Ishikawa (cell line): ENCODE measurements around the gene ZAP70.

ENCODE experiments used
- CEBPB ChIP-seq: IDR thresholded peaks from 2 replicates; pipeline ENCODE4 v1.6.1; 2012
- CREB1 ChIP-seq: IDR thresholded peaks from 2 replicates; pipeline ENCODE4 v1.6.1; 2012; ENCODE audit warnings: low read depth
- EP300 ChIP-seq: IDR thresholded peaks from 2 replicates; pipeline ENCODE4 v1.6.1; 2012; ENCODE audit warnings: borderline replicate concordance
- FOXM1 ChIP-seq: IDR thresholded peaks from 2 replicates; pipeline ENCODE4 v1.6.1; 2012; ENCODE audit warnings: low read depth, borderline replicate concordance
- MAX ChIP-seq: IDR thresholded peaks from 2 replicates; pipeline ENCODE4 v1.6.1; 2012
- RAD21 ChIP-seq: IDR thresholded peaks from 2 replicates; pipeline ENCODE4 v1.6.1; 2012; ENCODE audit warnings: low read depth
- REST ChIP-seq: IDR thresholded peaks from 2 replicates; pipeline ENCODE4 v1.6.1; 2012; ENCODE audit warnings: low read depth, mild to moderate bottlenecking
- TCF12 ChIP-seq: IDR thresholded peaks from 2 replicates; pipeline ENCODE4 v1.6.1; 2012; ENCODE audit warnings: low read depth
- YY1 ChIP-seq: IDR thresholded peaks from 2 replicates; pipeline ENCODE4 v1.6.1; 2012; ENCODE audit warnings: low read depth

DNA sequence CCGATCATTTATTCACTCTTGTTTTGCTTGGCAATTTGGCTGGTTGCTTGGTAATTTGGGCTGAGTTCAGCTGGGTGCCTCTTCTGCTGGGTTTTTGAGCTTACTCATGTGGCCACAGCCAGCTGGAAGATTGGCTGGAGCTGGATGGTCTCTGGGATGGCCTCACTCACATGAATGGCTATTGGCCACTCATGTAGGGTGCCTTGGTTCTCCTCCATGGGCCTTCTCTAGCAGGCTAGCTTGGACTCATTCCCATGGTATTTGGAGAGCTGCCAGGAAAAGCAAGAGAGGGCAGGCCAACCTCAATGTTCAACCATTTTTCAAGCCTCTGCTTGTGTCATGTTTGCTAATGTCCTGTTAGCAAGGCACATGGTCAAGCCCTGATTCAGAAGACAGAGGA lies 16.9 kb downstream of the ZAP70 start:
- TF ChIP-seq CEBPB, result no peak
- no peak for TF ChIP-seq RAD21
- TF ChIP-seq FOXM1, result no peak
- no peak for TF ChIP-seq REST
- no peak for TF ChIP-seq EP300
- no peak for TF ChIP-seq YY1
- no peak for TF ChIP-seq CREB1
- TF ChIP-seq TCF12, result no peak
- no peak for TF ChIP-seq MAX
